Esophagus muscularis mucosa (tissue), 3 donors: ENCODE measurements around the gene MME.

Experiments
- POLR2A ChIP-seq: fragments of 450-650 bp; IDR thresholded peaks from one replicate; pipeline ENCODE4 v1.6.1; 2017; ENCODE audit warnings: antibody characterized with exemption, moderate library complexity, mild to moderate bottlenecking, low read depth
- POLR2AphosphoS5 ChIP-seq, 2 donors: sonication (generic); formaldehyde crosslinking; IDR thresholded peaks; one replicate each; pipeline ENCODE4 v1.6.1; 2017; ENCODE audit warnings: antibody characterized with exemption in 2 of 2
- TF ChIP-seq, protein P1 (sequence below), 3 experiments: fragments of 200-600 bp in 2 of 3; fragments of 450-650 bp in 1 of 3; sonication (generic) in 2 of 3; IDR thresholded peaks; one replicate each; pipeline ENCODE4 v1.5.1; 2017 to 2019; ENCODE audit warnings: antibody characterized with exemption in 3 of 3, mild to moderate bottlenecking in 2 of 3, moderate library complexity in 1 of 3

DNA sequence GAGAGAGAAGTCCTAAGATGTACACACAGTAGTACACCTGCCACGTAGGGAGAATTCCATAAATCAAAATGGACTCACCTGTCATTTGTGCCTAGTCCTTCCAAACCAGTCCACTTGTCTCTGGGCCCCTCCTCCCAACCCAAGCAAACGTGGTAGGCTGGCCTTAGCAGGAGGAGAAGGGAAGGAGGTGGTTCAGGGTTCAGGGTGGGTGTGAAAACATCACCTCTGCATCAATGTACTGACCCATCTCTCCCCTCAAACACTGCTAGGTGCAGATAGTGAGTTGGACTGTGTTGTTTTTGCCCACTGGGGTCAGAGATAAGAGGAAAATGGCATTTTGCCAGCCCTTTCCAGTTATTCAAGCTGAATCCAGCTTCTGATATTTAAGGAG lies 99.3 kb downstream of the MME start:
- TF ChIP-seq, protein P1, sequence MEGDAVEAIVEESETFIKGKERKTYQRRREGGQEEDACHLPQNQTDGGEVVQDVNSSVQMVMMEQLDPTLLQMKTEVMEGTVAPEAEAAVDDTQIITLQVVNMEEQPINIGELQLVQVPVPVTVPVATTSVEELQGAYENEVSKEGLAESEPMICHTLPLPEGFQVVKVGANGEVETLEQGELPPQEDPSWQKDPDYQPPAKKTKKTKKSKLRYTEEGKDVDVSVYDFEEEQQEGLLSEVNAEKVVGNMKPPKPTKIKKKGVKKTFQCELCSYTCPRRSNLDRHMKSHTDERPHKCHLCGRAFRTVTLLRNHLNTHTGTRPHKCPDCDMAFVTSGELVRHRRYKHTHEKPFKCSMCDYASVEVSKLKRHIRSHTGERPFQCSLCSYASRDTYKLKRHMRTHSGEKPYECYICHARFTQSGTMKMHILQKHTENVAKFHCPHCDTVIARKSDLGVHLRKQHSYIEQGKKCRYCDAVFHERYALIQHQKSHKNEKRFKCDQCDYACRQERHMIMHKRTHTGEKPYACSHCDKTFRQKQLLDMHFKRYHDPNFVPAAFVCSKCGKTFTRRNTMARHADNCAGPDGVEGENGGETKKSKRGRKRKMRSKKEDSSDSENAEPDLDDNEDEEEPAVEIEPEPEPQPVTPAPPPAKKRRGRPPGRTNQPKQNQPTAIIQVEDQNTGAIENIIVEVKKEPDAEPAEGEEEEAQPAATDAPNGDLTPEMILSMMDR (IDR thresholded peaks at IDR 0.05): no peak
- no peak for TF ChIP-seq POLR2A
- TF ChIP-seq POLR2AphosphoS5 (IDR thresholded peaks at IDR 0.05): no peak
